HG02623 (cell line): Measurements from ENCODE around the gene MACROD2.
"Not testable (repeated sequence)": the region's sequence is repeated elsewhere in the genome, so short reads cannot be mapped to it uniquely, and the experiment has no call there.

Experiments used
- ATAC-seq: cut with Tn5 transposase; IDR thresholded peaks from one replicate; pipeline ENCODE4 v1.9.1; 2021; ENCODE audit warnings: moderate library complexity; ENCODE audit not compliant: unreplicated experiment

MACROD2 gene

GRCh38 chr20:15523400-15523799 lies 1528.1 kb downstream of the MACROD2 start:
- ATAC-seq = no peak

GRCh38 chr20:15528391-15529111 lies 1533.2 kb downstream of the MACROD2 start:
- no peak for ATAC-seq

- ATAC-seq = no peak
These were observed 1540.5 kb downstream of the MACROD2 start for GRCh38 chr20:15535863-15536262.

GRCh38 chr20:15537200-15537599 lies 1541.9 kb downstream of the MACROD2 start:
- ATAC-seq = not testable (repeated sequence)

- no peak for ATAC-seq
These were observed 1547.3 kb downstream of the MACROD2 start for GRCh38 chr20:15542655-15543054.

GRCh38 chr20:15544742-15545141 lies 1549.4 kb downstream of the MACROD2 start:
- no peak for ATAC-seq

- ATAC-seq = no peak
These were observed 1551.3 kb downstream of the MACROD2 start for GRCh38 chr20:15546525-15547023.

GRCh38 chr20:15547119-15547518 lies 1551.8 kb downstream of the MACROD2 start:
- ATAC-seq = no peak

- no peak for ATAC-seq
These were observed 1555.0 kb downstream of the MACROD2 start for GRCh38 chr20:15550116-15550870.

- ATAC-seq = no peak
These were observed 1560.6 kb downstream of the MACROD2 start for GRCh38 chr20:15555913-15556312.

- no peak for ATAC-seq
These were observed 1561.6 kb downstream of the MACROD2 start for GRCh38 chr20:15556869-15557268.

GRCh38 chr20:15561070-15561569 lies 1565.8 kb downstream of the MACROD2 start:
- ATAC-seq = no peak

- no peak for ATAC-seq
These were observed 1566.5 kb downstream of the MACROD2 start for GRCh38 chr20:15561707-15562404.

GRCh38 chr20:15563836-15564235 lies 1568.5 kb downstream of the MACROD2 start:
- ATAC-seq = no peak

- peak; percentile 81 for ATAC-seq
These were observed 1569.7 kb downstream of the MACROD2 start for GRCh38 chr20:15564981-15565380.

GRCh38 chr20:15565786-15566185 lies 1570.5 kb downstream of the MACROD2 start:
- ATAC-seq = no peak

GRCh38 chr20:15567219-15567618 lies 1571.9 kb downstream of the MACROD2 start:
- ATAC-seq = no peak

GRCh38 chr20:15570156-15570555 lies 1574.8 kb downstream of the MACROD2 start:
- ATAC-seq = no peak

GRCh38 chr20:15571056-15571455 lies 1575.7 kb downstream of the MACROD2 start:
- no peak for ATAC-seq

GRCh38 chr20:15575255-15575654 lies 1579.9 kb downstream of the MACROD2 start:
- ATAC-seq = no peak

- ATAC-seq = no peak
These were observed 1581.1 kb downstream of the MACROD2 start for GRCh38 chr20:15576411-15576810.
